GM19463 (cell line): ENCODE results near the gene RNF223.
"Not testable (repeated sequence)": the region's sequence is repeated elsewhere in the genome, so short reads cannot be mapped to it uniquely, and the experiment has no call there.

ENCODE experiments used
- ATAC-seq: cut with Tn5 transposase; IDR thresholded peaks from one replicate; pipeline ENCODE4 v1.9.1; 2021; ENCODE audit warnings: mild to moderate bottlenecking, moderate library complexity; ENCODE audit not compliant: unreplicated experiment

Gene RNF223

GRCh38 chr1:1031659-1032235 is 42.4 kb downstream of the RNF223 start:
- ATAC-seq: no peak

- not testable (repeated sequence) for ATAC-seq
These were observed 43.0 kb downstream of the RNF223 start for GRCh38 chr1:1030867-1031658.

GRCh38 chr1:1027791-1028190 is 46.3 kb downstream of the RNF223 start:
- ATAC-seq: no peak

- no peak for ATAC-seq
These were observed 47.3 kb downstream of the RNF223 start for GRCh38 chr1:1026599-1027413.

GRCh38 chr1:1025730-1026129 is 48.4 kb downstream of the RNF223 start:
- ATAC-seq: no peak

GRCh38 chr1:1024771-1025699 is 49.1 kb downstream of the RNF223 start:
- no peak for ATAC-seq

- no peak for ATAC-seq
These were observed 49.8 kb downstream of the RNF223 start for GRCh38 chr1:1024149-1024770.

GRCh38 chr1:1023700-1024099 is 50.4 kb downstream of the RNF223 start:
- no peak for ATAC-seq

- ATAC-seq: no peak
These were observed 51.6 kb downstream of the RNF223 start for GRCh38 chr1:1022302-1023009.

GRCh38 chr1:1021920-1022259 is 52.2 kb downstream of the RNF223 start:
- ATAC-seq: no peak

- no peak for ATAC-seq
These were observed 52.8 kb downstream of the RNF223 start for GRCh38 chr1:1021010-1021919.
